AG09309 (cell line): Measurements from ENCODE around the gene ZNF681.

Experiments used
- DNase-seq: peaks from one replicate; pipeline ENCODE4 v3.0.0-alpha.2; 2010; ENCODE audit warnings: low read depth
- H3K4me3 ChIP-seq: 2 replicates; pipeline ENCODE4 v1.5.1; 2011; ENCODE audit warnings: mild to moderate bottlenecking, low read depth, low read length, moderate library complexity; ENCODE audit not compliant: control insufficient read depth
- TF ChIP-seq, protein P1 (sequence below): IDR thresholded peaks from 2 replicates; pipeline ENCODE4 v1.5.1; 2011; ENCODE audit warnings: mild to moderate bottlenecking, low read depth, low read length, inconsistent platforms; ENCODE audit not compliant: insufficient read depth, control insufficient read depth; ENCODE audit errors: missing control alignments

ZNF681 gene

DNA sequence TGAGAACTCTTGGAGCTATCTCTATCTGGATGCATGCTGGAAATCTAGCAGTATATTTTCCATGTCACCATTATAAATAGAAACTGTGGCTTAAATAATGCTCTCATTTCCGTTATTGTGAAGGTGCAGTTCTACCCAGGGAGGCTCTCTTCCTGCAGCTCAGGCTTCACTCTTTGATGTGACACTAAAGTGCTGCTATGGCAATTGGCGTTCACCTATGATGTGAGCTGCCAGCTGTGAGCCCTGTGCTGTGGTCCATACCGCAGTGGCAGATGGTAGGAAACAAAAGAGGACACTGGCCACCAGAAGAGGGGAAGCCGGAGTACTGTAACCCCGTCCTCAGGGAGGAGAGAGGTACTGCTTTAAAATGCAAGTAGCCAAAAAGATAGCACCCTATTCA lies 40.6 kb upstream of the ZNF681 start:
- TF ChIP-seq, protein P1, sequence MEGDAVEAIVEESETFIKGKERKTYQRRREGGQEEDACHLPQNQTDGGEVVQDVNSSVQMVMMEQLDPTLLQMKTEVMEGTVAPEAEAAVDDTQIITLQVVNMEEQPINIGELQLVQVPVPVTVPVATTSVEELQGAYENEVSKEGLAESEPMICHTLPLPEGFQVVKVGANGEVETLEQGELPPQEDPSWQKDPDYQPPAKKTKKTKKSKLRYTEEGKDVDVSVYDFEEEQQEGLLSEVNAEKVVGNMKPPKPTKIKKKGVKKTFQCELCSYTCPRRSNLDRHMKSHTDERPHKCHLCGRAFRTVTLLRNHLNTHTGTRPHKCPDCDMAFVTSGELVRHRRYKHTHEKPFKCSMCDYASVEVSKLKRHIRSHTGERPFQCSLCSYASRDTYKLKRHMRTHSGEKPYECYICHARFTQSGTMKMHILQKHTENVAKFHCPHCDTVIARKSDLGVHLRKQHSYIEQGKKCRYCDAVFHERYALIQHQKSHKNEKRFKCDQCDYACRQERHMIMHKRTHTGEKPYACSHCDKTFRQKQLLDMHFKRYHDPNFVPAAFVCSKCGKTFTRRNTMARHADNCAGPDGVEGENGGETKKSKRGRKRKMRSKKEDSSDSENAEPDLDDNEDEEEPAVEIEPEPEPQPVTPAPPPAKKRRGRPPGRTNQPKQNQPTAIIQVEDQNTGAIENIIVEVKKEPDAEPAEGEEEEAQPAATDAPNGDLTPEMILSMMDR, result no peak
- no peak overlapping the region for H3K4me3 ChIP-seq
- DNase-seq, result no peak

DNA sequence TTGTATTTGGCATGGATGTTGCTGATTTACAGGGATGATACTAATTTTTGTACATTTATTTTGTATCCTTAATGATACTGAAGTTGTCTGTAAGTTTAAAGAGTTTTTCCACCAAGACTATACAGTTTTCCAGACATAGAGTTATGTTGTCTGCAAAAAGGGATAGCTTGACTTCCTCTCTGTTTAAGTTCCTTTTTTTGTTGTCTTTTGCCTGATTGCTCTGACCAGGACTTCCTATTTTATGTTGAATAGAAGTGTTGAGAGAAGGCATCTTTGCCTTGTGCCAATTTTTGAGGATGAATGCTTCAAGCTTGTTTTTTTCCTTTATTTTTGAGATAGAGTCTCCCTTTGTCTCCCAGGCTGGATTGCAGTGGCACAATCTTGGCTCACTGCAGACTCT lies 36.8 kb upstream of the ZNF681 start:
- DNase-seq, result no peak
- no peak overlapping the region for H3K4me3 ChIP-seq
- TF ChIP-seq, protein P1, result no peak

DNA sequence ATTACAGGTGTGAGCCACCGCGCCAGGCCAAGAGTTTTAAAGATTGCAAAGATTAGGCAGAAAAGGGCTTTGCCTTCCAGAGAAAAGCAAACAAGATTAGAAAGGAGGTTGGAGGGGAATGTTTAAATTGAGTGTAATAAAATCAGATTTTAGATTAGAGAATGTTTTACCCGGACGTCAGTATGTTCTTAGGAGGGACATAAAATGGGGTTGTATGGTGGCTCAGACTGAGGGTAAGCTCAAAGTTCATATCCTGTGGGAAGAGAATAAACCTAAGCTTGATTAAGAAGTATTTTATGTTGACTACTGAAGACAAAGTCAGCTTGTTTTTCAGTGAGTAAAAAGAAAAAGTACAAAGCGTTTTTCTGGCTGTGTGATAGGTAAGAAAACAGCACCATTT lies 34.1 kb upstream of the ZNF681 start:
- TF ChIP-seq, protein P1, result no peak
- no peak for DNase-seq
- H3K4me3 ChIP-seq, result no peak overlapping the region

DNA sequence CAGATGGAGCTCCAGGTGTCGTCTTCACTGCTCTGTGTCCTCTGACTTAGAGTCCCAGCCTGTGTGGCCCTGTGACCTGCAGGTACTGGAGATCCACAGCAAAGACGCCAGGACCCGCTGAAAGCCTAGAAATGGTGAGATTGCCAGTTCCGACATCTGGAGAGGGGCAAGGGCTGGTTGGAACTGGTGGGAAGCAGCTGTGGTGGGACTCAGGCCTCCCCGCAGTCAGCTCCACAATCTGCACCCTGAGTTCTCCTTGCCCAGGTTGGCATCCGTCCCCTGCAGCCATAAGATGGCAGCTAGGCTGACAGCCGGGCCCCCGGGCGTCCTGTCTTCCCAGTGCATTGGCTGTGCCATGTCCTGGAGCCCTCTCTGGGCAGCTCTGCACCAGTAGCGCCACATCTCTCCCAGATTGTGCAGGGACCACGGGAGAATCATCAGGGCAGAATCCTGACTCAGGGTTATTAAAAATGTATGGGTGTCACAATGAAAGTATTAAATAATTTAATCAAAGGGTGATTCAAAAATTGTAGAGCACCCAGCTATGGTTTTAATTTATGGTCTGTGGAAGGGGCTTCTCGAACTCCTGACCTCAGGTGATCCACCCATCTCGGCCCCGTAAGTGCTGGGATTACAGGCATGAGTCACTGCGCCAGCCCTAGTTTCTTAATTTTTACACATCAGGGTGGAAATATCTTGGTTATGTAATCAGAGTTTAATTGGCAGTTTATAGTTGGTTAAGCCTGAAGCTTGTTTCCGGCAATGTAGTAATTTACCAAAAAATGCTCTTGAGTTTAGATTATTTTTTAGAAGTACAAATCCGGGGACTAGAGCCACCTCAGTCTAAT lies 32.2 kb upstream of the ZNF681 start:
- TF ChIP-seq, protein P1, result no peak
- no peak for DNase-seq
- H3K4me3 ChIP-seq, result no peak overlapping the region

DNA sequence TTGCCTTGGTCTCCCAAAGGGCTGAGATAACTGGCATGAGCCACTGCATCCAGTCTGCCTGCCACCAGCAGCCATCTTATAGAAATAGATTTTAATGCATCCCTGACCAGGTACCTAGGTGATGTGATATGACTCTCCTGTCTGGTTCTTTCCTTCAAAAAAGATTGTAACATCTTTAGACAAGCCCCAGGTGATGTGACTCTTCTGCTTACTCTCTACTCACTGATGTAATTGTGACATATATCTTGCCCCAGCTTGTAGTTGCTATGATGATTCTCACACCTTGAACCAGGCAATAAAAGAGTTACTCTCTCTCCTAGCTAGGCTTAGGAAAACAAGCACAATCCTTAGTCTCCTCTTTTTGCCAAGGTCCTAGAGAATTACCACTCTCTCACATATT lies 30.6 kb upstream of the ZNF681 start:
- TF ChIP-seq, protein P1, result no peak
- no peak overlapping the region for H3K4me3 ChIP-seq
- DNase-seq, result no peak

DNA sequence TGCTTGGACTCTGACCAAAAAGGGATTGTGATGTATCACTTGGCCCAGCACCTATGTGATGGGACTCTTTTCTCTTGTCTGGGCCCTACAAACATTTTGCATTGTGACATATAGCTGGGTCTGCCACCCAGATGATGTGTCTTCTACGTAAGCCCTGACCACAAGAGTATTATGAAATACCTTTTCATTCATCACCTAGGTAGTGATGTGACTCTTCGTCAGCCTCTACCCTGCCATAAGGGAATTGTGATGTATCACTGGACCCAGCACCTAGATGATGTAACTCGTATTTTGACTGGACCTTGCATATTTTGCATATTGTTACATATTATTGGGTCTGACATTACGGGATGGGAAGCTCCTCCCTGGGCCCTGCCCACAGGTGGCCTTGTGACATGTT lies 29.7 kb upstream of the ZNF681 start:
- TF ChIP-seq, protein P1, result no peak
- no peak overlapping the region for H3K4me3 ChIP-seq
- no peak for DNase-seq

DNA sequence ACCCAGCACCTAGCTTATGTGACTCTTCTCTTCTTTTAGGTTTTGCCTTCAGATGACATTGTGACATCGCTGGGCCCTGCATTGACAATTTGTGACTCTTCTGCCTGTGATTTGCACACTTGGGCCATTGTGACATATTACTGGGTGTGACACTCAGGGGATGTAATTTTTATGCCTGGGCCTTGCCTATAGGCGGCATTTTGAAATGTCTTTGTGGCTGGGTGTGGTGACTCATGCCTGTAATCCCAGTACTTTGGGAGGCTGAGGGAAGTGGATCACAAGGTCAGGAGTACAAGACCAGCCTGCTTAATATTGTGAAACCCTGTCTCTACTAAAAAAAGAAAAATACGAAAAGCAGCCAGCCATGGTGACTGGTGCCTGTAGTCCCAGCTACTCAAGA lies 28.4 kb upstream of the ZNF681 start:
- no peak overlapping the region for H3K4me3 ChIP-seq
- TF ChIP-seq, protein P1, result no peak
- DNase-seq, result peak; percentile 8
